ENCODE data around the gene KDM4B. TPM values are rescaled to one million over a fixed set of nuclear protein-coding genes. Genes with fewer than 3 reads are reported as not detected.
A peak's percentile ranks its signal among the peaks of the same experiment; 100 is the strongest.

KDM4B gene
- total and polyA plus RNA-seq, 7 donors = 9.3 to 45.9 (median 29.5) TPM

GRCh38 chr19:5141129-5141849 lies 172.4 kb downstream of the KDM4B start:
- no peak overlapping the region for H3K27ac ChIP-seq
- intact Hi-C loops (cut with DNase I) = no loop called here
- H3K9me3 ChIP-seq = no peaks in the 10 kb centered on the region
- peaks cover 2 to 75% of the 10 kb centered on the region in 2 donors for H3K36me3 ChIP-seq (ENCODE audit: insufficient read depth in 1 of 2, low read depth in 1 of 2)
- no peaks in the 10 kb centered on the region for H3K4me1 ChIP-seq
- TF ChIP-seq CTCF (IDR thresholded peaks at IDR 0.05) = no peak
- no peaks in the 10 kb centered on the region for H3K27me3 ChIP-seq (ENCODE audit: insufficient read depth in 3 of 3, low read length in 2 of 3)
- WGBS, 3 donors = 89 to 93% (median 91%) methylated on average over 37 of the region's 37 CpGs
- ATAC-seq = no peak
- no peak overlapping the region for H3K4me3 ChIP-seq
- peak; percentile 8 to 50 for DNase-seq

GRCh38 chr19:5141850-5142724 lies 173.2 kb downstream of the KDM4B start:
- intact Hi-C loops (cut with DNase I) = no loop called here
- H3K9me3 ChIP-seq = no peaks in the 10 kb centered on the region
- ATAC-seq = no peak
- WGBS, 3 donors = 92 to 93% (median 93%) methylated on average over 35 to 36 of the region's 36 CpGs
- TF ChIP-seq CTCF (IDR thresholded peaks at IDR 0.05) = no peak
- no peaks in the 10 kb centered on the region for H3K27me3 ChIP-seq (ENCODE audit: insufficient read depth in 3 of 3, low read length in 2 of 3)
- H3K36me3 ChIP-seq (ENCODE audit: insufficient read depth in 1 of 2, low read depth in 1 of 2) = peaks cover 2 to 73% of the 10 kb centered on the region in 2 donors
- no peak overlapping the region for H3K27ac ChIP-seq
- no peaks in the 10 kb centered on the region for H3K4me1 ChIP-seq
- DNase-seq = peak; percentile 6 to 51
- no peak overlapping the region for H3K4me3 ChIP-seq

- ATAC-seq (no peak), DNase-seq (peak; percentile 6 to 39)
- intact Hi-C loops (cut with DNase I) = no loop called here
- Histone ChIP-seq H3K36me3 (ENCODE audit: insufficient read depth in 1 of 2, low read depth in 1 of 2) (peaks cover 2 to 72% of the 10 kb centered on the region in 2 donors), H3K27ac (no peak overlapping the region), H3K4me1 (no peaks in the 10 kb centered on the region), H3K9me3 (no peaks in the 10 kb centered on the region), H3K27me3 (ENCODE audit: insufficient read depth in 3 of 3, low read length in 2 of 3) (no peaks in the 10 kb centered on the region), H3K4me3 (no peak overlapping the region)
- no peak for TF ChIP-seq CTCF (IDR thresholded peaks at IDR 0.05)
- 90 to 94% (median 90%) methylated on average over 22 of the region's 22 CpGs for WGBS, 3 donors
Observed at GRCh38 chr19:5142725-5143097, 173.8 kb downstream of the KDM4B start.

GRCh38 chr19:5143471-5144411 lies 174.8 kb downstream of the KDM4B start:
- H3K27me3 ChIP-seq (ENCODE audit: insufficient read depth in 3 of 3, low read length in 2 of 3) = no peaks in the 10 kb centered on the region
- no peak overlapping the region for H3K27ac ChIP-seq
- TF ChIP-seq CTCF (IDR thresholded peaks at IDR 0.05) = no peak
- no peaks in the 10 kb centered on the region for H3K9me3 ChIP-seq
- DNase-seq (peak; percentile 12 to 48), ATAC-seq (no peak)
- WGBS, 3 donors = 92 to 94% (median 93%) methylated on average over 50 to 51 of the region's 51 CpGs
- H3K4me1 ChIP-seq = no peaks in the 10 kb centered on the region
- peaks cover 2 to 66% of the 10 kb centered on the region in 2 donors for H3K36me3 ChIP-seq (ENCODE audit: insufficient read depth in 1 of 2, low read depth in 1 of 2)
- intact Hi-C loops (cut with DNase I) = no loop called here
- no peak overlapping the region for H3K4me3 ChIP-seq

All from psoas muscle (tissue), 8 donors.